Activated CD4-positive, alpha-beta T cell treated with anti-CD3 and anti-CD28 coated beads for 36 hours (primary cell): ENCODE data around the gene LPP. TPM values are rescaled to one million over a fixed set of nuclear protein-coding genes. Genes with fewer than 3 reads are reported as not detected.
A peak's percentile ranks its signal among the peaks of the same experiment; 100 is the strongest.

Experiments
- ATAC-seq: fragments of 200-7000 bp; cut with Tn5 transposase; one replicate; pipeline ENCODE4 v1.10.0; 2021; ENCODE audit warnings: mild to moderate bottlenecking, moderate library complexity
- CTCF ChIA-PET: fragments of 350-600 bp; sonication (Branson Sonifier 250); formaldehyde crosslinking; loops from one replicate; lab custom pipeline; 2021; ENCODE audit warnings: antibody characterized with exemption; lab: Charles Lee
- POLR2A ChIA-PET: fragments of 350-600 bp; sonication (Branson Sonifier 250); formaldehyde crosslinking; loops from one replicate; lab custom pipeline; 2021; ENCODE audit warnings: antibody characterized with exemption, inconsistent platforms; lab: Charles Lee
- DNase-seq: peaks from one replicate; pipeline ENCODE4 v3.0.0-alpha.2; 2020
- H3K27ac Mint-ChIP-seq: one replicate; pipeline ENCODE4 v1.8.0; 2021; ENCODE audit warnings: mixed read lengths
- H3K27me3 Mint-ChIP-seq: one replicate; pipeline ENCODE4 v1.8.0; 2021; ENCODE audit warnings: mixed read lengths
- H3K36me3 Mint-ChIP-seq: one replicate; pipeline ENCODE4 v1.8.0; 2021; ENCODE audit warnings: low read depth, mixed read lengths
- H3K4me1 Mint-ChIP-seq: one replicate; pipeline ENCODE4 v1.8.0; 2021; ENCODE audit warnings: mixed read lengths
- H3K4me3 Mint-ChIP-seq: one replicate; pipeline ENCODE4 v1.8.0; 2021; ENCODE audit warnings: mild to moderate bottlenecking, moderate library complexity, mixed read lengths
- H3K9me3 Mint-ChIP-seq: one replicate; pipeline ENCODE4 v1.8.0; 2021; ENCODE audit warnings: low read depth, mixed read lengths
- intact Hi-C, 2 experiments: fragments of 100-400 bp; cut with DNase I in 1 of 2; cut with micrococcal nuclease in 1 of 2; formaldehyde crosslinking; loops; one replicate each; pipeline versions ENCODE4 v1.14.2 to v1.15.1; 2022 to 2024; cut with DNase I, micrococcal nuclease
- total RNA-seq, 2 experiments: library from RNA; stranded (reverse); gene quantifications; one replicate each; pipeline ENCODE4 v1.2.3, GENCODE V29; 2021

Gene LPP
- total RNA-seq, 2 experiments from 2014 or later = 34.7 to 40.6 TPM

DNA sequence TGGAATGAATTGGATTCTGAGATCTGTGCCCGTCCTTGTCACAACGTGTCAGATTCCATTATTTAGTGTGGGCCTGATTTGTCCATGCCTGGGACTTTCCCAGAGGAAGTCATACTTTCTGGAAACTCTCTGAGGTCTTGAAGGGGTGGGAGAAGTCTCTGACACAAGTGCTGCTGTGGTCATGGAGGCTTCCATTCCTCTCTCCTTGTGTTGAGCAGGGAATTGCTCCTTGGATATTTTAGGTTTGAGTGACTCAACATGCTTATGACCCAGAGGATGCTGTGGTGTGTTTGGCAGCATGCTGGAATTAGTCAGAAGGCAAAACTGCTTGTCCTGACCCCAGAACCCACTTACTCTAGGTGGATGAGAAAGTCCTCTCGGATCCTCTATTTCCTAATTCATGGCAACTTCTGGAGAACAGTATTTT, 132.1 kb downstream of the LPP start:
- H3K9me3 Mint-ChIP-seq = no peaks in the 10 kb centered on the region
- no peaks in the 10 kb centered on the region for H3K27me3 Mint-ChIP-seq
- ChIA-PET POLR2A (interaction anchor here (2.3 to 2.4 kb wide), 2 partner anchors 9 to 547 kb away, joined by 27 to 29 read pairs; no protein-coding TSS in a partner anchor), CTCF (interaction anchor here (0.8 to 4.7 kb wide), 5 partner anchors 9 to 630 kb away, joined by 3 to 58 read pairs (median 4); no protein-coding TSS in a partner anchor)
- peak; percentile 29 for DNase-seq
- peaks cover 21% of the 10 kb centered on the region for H3K36me3 Mint-ChIP-seq
- intact Hi-C loops = loop anchor here in 1 of 2 experiments (1.0 to 10.0 kb wide), 2 partner anchors 13 to 221 kb away; no protein-coding TSS in a partner anchor
- peaks cover 55% of the 10 kb centered on the region for H3K4me1 Mint-ChIP-seq
- ATAC-seq = no peak
- no peak overlapping the region for H3K4me3 Mint-ChIP-seq
- H3K27ac Mint-ChIP-seq = peak overlapping the region; percentile 72

DNA sequence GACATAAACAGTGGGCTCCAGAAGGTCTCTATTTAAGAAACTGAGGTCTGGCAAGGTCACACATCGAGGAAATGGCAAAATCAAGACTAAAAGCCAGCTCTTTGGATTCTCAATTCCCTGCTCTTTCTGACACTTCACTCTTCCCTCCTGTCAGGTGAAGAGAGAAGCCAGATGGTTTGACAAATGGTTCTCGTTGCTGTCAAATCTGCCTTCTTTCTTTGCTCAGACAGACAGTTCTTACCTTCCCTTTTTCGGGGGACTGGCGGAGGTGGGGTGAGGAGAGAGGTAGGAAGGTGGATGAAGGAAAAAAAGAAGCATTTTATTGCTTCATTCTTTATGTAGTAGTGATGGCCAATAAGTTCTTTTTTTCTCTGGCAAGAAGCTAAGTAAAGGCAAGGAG, 133.4 kb downstream of the LPP start:
- Mint-ChIP-seq H3K27me3 (no peaks in the 10 kb centered on the region), H3K4me3 (no peak overlapping the region), H3K27ac (peak overlapping the region; percentile 30), H3K36me3 (peaks cover 23% of the 10 kb centered on the region), H3K4me1 (peaks cover 57% of the 10 kb centered on the region), H3K9me3 (no peaks in the 10 kb centered on the region)
- intact Hi-C loops = loop anchor here in 1 of 2 experiments (10.0 kb wide), 1 partner anchor 223 kb away; no protein-coding TSS in a partner anchor
- no peak for DNase-seq
- ChIA-PET POLR2A (interaction anchor here (0.7 kb wide), 1 partner anchor 25 kb away, joined by 4 read pairs; no protein-coding TSS in a partner anchor), CTCF (interaction anchor here (0.7 kb wide), 1 partner anchor 462 kb away, joined by 3 read pairs; no protein-coding TSS in a partner anchor)
- ATAC-seq = no peak

DNA sequence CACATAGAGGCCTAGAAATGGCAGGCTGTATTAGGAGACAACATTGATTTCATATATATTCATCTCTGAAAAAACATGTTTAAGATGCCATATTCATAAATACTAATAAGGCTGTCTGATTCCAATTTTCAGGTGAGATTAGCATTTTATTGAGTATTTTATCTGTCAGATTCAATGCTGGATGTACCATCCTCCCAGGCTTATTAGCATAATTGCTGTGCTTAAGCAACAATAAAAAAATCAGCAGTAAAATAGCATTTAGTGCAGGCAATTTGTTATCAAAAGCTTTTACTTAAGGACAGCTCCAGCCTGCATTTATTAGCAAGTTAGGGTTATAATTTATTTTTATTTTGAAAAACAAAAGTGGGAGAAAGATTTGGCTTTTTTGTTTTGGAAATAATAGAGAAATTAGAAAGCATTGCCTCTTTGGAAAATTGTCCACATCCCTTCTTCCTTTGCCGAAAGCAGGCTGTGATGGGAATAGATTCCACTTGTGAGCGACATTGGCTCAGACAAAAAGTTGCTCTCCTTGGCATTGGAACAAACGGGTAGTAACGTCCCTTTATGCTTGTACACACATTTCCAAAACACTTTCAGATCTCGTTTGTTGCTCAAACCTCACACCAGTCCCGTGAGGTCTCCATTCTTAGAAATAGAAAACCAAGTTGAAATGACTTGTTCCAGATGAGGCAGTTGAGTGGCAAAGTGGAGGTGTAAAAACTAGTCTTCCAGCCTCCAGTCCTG, 134.0 kb downstream of the LPP start:
- peaks cover 54% of the 10 kb centered on the region for H3K4me1 Mint-ChIP-seq
- no peaks in the 10 kb centered on the region for H3K27me3 Mint-ChIP-seq

DNA sequence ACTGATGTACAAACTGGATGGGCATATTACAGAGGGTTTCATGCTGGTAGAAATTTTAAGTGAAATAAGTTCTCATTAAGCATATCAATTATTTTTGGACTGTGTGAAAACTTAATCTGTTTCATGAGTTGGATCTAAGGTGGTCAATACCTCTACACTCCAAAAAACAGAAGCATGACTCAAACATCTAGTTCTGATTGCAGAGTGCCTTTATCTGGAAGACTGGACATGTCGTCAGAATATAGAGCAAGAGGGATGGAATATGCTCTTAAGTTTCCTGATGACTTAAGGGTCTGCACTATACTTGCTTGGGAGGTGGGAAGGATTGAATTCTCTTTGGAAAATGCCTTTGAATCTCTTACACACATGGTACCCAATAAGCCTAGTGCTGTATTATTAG, 138.3 kb downstream of the LPP start:
- Mint-ChIP-seq H3K27me3 (no peaks in the 10 kb centered on the region), H3K4me1 (peaks cover 60% of the 10 kb centered on the region), H3K27ac (peak overlapping the region; percentile 14), H3K36me3 (peaks cover 21% of the 10 kb centered on the region), H3K4me3 (no peak overlapping the region), H3K9me3 (no peaks in the 10 kb centered on the region)
- intact Hi-C loops = no loop called here
- ChIA-PET CTCF (interaction anchor here (0.8 to 1.3 kb wide), 6 partner anchors 10 to 552 kb away, joined by 3 to 9 read pairs (median 4); no protein-coding TSS in a partner anchor), POLR2A (interaction anchor here (1.4 kb wide), 1 partner anchor 8 kb away, joined by 6 read pairs; no protein-coding TSS in a partner anchor)
- no peak for ATAC-seq
- DNase-seq = no peak

More for the DNA sequence above, 134.0 kb downstream of the LPP start:
- no peak for ATAC-seq
- intact Hi-C loops = loop anchor here in 1 of 2 experiments (10.0 kb wide), 1 partner anchor 223 kb away; no protein-coding TSS in a partner anchor
- H3K4me3 Mint-ChIP-seq = no peak overlapping the region
- no peak overlapping the region for H3K27ac Mint-ChIP-seq
- POLR2A ChIA-PET = no interaction called here
- H3K9me3 Mint-ChIP-seq = no peaks in the 10 kb centered on the region
- DNase-seq = no peak
- CTCF ChIA-PET = no interaction called here
- H3K36me3 Mint-ChIP-seq = peaks cover 23% of the 10 kb centered on the region

DNA sequence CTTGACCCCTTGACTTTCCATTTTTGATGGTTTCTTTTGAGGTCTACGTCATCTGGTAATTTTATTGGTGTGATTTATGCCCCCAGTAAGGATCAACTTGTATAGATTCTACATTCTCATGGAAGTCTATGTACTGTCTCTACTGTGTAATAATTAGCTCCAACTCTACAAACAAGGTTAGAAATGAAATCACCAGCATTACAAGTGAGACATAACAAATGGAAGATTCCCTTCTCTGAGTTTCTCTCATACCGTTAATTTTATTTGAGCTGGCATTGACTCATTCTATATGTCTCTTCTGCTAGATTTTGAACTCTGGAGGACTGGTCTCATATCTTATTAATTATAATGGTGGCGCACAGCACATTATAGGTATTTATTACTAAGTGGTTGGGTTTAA, 138.9 kb downstream of the LPP start:
- no peak overlapping the region for H3K4me3 Mint-ChIP-seq
- peaks cover 17% of the 10 kb centered on the region for H3K36me3 Mint-ChIP-seq
- intact Hi-C loops = no loop called here

DNA sequence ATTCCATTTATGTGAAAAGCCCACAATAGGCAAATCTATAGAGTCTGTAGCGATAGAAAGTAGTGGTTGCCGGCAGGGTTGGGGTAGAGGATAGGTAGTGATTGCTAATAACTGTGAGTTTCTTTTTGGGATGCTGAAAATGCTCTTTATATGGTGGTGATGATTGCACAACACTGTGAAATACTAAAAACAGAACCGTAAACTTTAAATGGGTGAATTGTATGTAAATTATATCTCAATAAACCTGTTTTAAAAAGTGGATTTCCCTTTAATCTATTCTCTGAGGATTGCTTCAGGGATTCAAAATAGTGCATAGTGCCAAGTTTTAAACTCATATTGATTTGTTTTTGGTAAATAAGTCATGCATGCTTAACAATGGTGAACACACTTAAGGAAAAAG, 140.2 kb downstream of the LPP start:
- H3K4me3 Mint-ChIP-seq = no peak overlapping the region
- peak overlapping the region; percentile 58 for H3K27ac Mint-ChIP-seq
- intact Hi-C loops = loop anchor here in 1 of 2 experiments (1.0 kb wide), 1 partner anchor 45 kb away; no protein-coding TSS in a partner anchor
- ChIA-PET CTCF (interaction anchor here (1.0 to 2.9 kb wide), 5 partner anchors 9 to 660 kb away, joined by 4 to 22 read pairs (median 7); no protein-coding TSS in a partner anchor), POLR2A (interaction anchor here (1.2 to 2.7 kb wide), 3 partner anchors 9 to 290 kb away, joined by 5 to 27 read pairs (median 6); no protein-coding TSS in a partner anchor)
- H3K36me3 Mint-ChIP-seq = peaks cover 20% of the 10 kb centered on the region
- no peaks in the 10 kb centered on the region for H3K27me3 Mint-ChIP-seq
- DNase-seq (peak; percentile 45), ATAC-seq (peak; percentile 27)
- no peaks in the 10 kb centered on the region for H3K9me3 Mint-ChIP-seq
- H3K4me1 Mint-ChIP-seq = peaks cover 67% of the 10 kb centered on the region

More for the DNA sequence above, 138.9 kb downstream of the LPP start:
- ChIA-PET POLR2A (interaction anchor here (1.4 kb wide), 1 partner anchor 8 kb away, joined by 6 read pairs; no protein-coding TSS in a partner anchor), CTCF (interaction anchor here (0.7 to 1.3 kb wide), 7 partner anchors 9 to 552 kb away, joined by 3 to 9 read pairs (median 4); no protein-coding TSS in a partner anchor)
- Mint-ChIP-seq H3K9me3 (no peaks in the 10 kb centered on the region), H3K4me1 (peaks cover 60% of the 10 kb centered on the region), H3K27me3 (no peaks in the 10 kb centered on the region), H3K27ac (no peak overlapping the region)
- no peak for DNase-seq
- ATAC-seq = no peak

DNA sequence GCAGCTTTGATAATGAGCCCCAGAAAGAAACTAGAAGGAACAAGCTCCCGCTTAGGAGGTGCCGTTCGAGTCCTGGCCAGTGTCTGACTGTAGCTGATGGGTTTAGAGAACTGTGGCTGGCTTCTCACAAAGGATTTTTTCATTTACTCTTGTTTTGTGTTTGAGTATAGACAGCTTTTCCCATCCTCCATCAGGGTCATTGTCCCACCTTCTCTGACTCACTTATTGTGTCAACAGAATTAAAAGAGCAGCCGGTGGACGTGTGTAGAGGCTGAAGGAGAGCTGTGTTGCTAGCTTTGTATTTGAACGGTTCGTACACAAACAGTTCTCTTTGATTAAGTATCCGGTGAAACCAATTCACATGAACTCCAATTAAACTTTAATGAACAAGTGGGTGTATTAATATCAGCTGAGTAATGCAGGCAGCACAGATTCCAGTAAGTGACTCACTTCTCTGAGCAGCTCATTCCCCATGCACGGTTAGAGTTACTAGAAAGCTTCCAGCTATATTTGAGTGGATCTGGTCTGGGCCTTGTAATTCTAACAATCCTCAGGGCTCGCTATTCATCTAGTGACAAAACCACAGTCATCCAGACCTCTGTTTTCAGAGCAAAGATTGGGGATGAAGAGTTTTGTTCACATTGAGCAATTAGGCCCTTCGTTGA, 141.0 kb downstream of the LPP start:
- Mint-ChIP-seq H3K36me3 (peaks cover 20% of the 10 kb centered on the region), H3K27ac (peak overlapping the region; percentile 69), H3K9me3 (no peaks in the 10 kb centered on the region), H3K4me3 (no peak overlapping the region), H3K27me3 (no peaks in the 10 kb centered on the region), H3K4me1 (peaks cover 74% of the 10 kb centered on the region)
- intact Hi-C loops = loop anchor here (1.0 to 5.0 kb wide), 9 partner anchors 44 to 657 kb away; no protein-coding TSS in a partner anchor
- ATAC-seq (peak; percentile 37), DNase-seq (peak; percentile 29)
- ChIA-PET CTCF (interaction anchor here (0.5 to 2.9 kb wide), 8 partner anchors 10 to 659 kb away, joined by 3 to 22 read pairs (median 4); no protein-coding TSS in a partner anchor), POLR2A (interaction anchor here (0.7 to 2.7 kb wide), 5 partner anchors 10 to 552 kb away, joined by 3 to 27 read pairs (median 5); no protein-coding TSS in a partner anchor)

DNA sequence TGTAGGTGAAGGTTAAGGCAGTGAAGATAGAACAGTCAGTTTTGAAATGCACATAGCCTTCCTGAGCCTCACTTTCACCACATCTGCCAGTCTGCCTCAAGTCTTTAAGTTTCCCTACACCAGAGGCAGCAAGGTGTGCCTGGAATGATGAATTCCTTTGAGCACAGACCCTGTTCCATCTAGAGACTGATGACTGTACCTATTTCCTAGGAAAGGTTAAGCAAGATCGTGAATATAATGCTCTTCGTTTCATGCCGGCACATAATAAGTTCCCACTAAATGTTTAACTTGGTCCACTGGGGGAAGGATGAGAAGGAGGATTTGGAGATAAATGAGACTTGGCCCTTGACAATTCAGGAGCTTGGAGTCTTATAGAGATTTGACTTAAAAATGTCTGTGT, 141.9 kb downstream of the LPP start:
- intact Hi-C loops = loop anchor here (1.0 to 5.0 kb wide), 8 partner anchors 124 to 656 kb away; no protein-coding TSS in a partner anchor
- Mint-ChIP-seq H3K4me1 (peaks cover 77% of the 10 kb centered on the region), H3K9me3 (no peaks in the 10 kb centered on the region), H3K36me3 (peaks cover 14% of the 10 kb centered on the region), H3K27me3 (no peaks in the 10 kb centered on the region), H3K27ac (peak overlapping the region; percentile 69), H3K4me3 (no peak overlapping the region)
- CTCF ChIA-PET = interaction anchor here (2.9 to 3.9 kb wide), 2 partner anchors 11 to 556 kb away, joined by 22 to 35 read pairs; no protein-coding TSS in a partner anchor
- POLR2A ChIA-PET = interaction anchor here (0.6 to 2.7 kb wide), 2 partner anchors 11 to 405 kb away, joined by 3 to 27 read pairs; no protein-coding TSS in a partner anchor
- no peak for DNase-seq
- no peak for ATAC-seq

DNA sequence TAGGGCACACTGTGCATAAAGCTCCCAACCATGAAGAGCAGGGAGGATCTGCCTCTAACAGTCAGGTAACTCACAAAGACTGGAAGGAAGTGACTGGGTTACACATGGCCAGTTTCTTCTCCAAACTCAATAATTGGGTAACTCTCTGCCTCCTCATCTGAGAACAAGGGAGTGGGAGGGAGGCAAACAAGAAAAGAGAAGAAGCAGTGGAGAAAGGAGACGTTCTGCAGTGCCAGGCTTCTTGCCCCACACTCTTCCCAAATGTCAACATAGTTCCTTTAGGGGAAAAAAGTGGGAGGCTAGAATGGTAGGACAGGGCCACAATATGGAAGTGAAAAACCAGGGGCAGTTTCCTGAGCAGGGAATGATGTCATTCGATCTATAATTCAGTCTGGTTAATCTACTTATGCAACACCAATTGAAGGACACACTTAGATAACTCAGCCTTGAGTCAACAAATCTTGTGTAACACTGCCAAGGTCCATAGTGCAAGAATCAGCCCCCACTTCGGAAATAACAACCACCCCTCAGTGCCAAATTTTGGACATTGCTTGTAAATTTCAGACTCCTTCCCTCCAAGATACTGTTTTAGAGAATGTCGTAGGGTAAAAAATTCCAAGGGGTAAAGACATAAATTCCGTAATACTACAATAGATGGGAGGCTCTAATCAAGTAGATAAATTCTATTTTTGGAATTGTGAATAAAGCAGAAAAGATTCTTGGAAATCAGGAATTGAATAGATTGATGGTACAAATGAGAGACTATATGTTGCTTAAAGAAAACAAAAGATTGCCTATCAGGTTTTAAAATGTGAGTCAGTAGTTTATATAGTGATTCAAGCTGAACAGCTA, 143.0 kb downstream of the LPP start:
- Mint-ChIP-seq H3K4me3 (no peak overlapping the region), H3K9me3 (no peaks in the 10 kb centered on the region), H3K27ac (peak overlapping the region; percentile 58)

More for the DNA sequence above, 143.0 kb downstream of the LPP start:
- ChIA-PET CTCF (interaction anchor here (1.5 to 3.9 kb wide), 5 partner anchors 12 to 657 kb away, joined by 4 to 35 read pairs (median 9); no protein-coding TSS in a partner anchor), POLR2A (interaction anchor here (2.7 to 3.0 kb wide), 2 partner anchors 12 kb away, joined by 23 to 27 read pairs; no protein-coding TSS in a partner anchor)
- DNase-seq (no peak), ATAC-seq (no peak)
- intact Hi-C loops = loop anchor here (5.0 kb wide), 7 partner anchors 125 to 655 kb away; no protein-coding TSS in a partner anchor
- Mint-ChIP-seq H3K27me3 (no peaks in the 10 kb centered on the region), H3K4me1 (peaks cover 82% of the 10 kb centered on the region), H3K36me3 (peaks cover 14% of the 10 kb centered on the region)
